Neuronal stem cell (in vitro differentiated cells): ENCODE data around the gene RABL3.

Experiments used
- DNase-seq: peaks from one replicate; pipeline ENCODE4 v3.0.0-alpha.2; 2013; ENCODE audit warnings: low spot score
- H2AFZ ChIP-seq: one replicate; pipeline ENCODE4 v1.6.1; 2013; ENCODE audit warnings: mild to moderate bottlenecking, low read length, inconsistent platforms
- H2AK5ac ChIP-seq: 2 replicates; pipeline ENCODE4 v1.6.1; 2013; ENCODE audit warnings: low read depth, mild to moderate bottlenecking, inconsistent platforms, low read length, moderate library complexity, mixed read lengths
- H2BK120ac ChIP-seq: 2 replicates; pipeline ENCODE4 v1.6.1; 2013; ENCODE audit warnings: low read depth, mild to moderate bottlenecking, inconsistent platforms, low read length, moderate library complexity, mixed read lengths
- H2BK12ac ChIP-seq: one replicate; pipeline ENCODE4 v1.6.1; 2013; ENCODE audit warnings: low read length, inconsistent platforms
- H2BK15ac ChIP-seq: 2 replicates; pipeline ENCODE4 v1.6.1; 2013; ENCODE audit warnings: mild to moderate bottlenecking, low read length, inconsistent platforms, mixed read lengths
- H2BK5ac ChIP-seq: one replicate; pipeline ENCODE4 v1.6.1; 2013; ENCODE audit warnings: inconsistent platforms, mild to moderate bottlenecking, low read length, moderate library complexity
- H3K14ac ChIP-seq: one replicate; pipeline ENCODE4 v1.6.1; 2013; ENCODE audit warnings: low read length, inconsistent platforms
- H3K18ac ChIP-seq: 2 replicates; pipeline ENCODE4 v1.6.1; 2013; ENCODE audit warnings: low read length, inconsistent platforms
- H3K23ac ChIP-seq: 2 replicates; pipeline ENCODE4 v1.6.1; 2013; ENCODE audit warnings: low read depth, mild to moderate bottlenecking, mixed read lengths, low read length, inconsistent platforms; ENCODE audit not compliant: poor library complexity
- H3K27ac ChIP-seq: replicated peaks from 3 replicates; pipeline ENCODE4 v1.5.1; 2013; ENCODE audit warnings: low read length, inconsistent platforms
- H3K27me3 ChIP-seq, 3 experiments: 2 replicates each; pipeline ENCODE4 v1.6.1; 2013; ENCODE audit warnings: low read length in 3 of 3, mild to moderate bottlenecking in 2 of 3, inconsistent platforms in 1 of 3, low read depth in 1 of 3, mixed read lengths in 1 of 3, moderate library complexity in 1 of 3; ENCODE audit not compliant: control insufficient read depth in 3 of 3, insufficient read depth in 3 of 3
- H3K36me3 ChIP-seq, 2 donors: replicated peaks in 1 of 2; 2 replicates each; pipeline ENCODE4 v1.6.1; 2013; ENCODE audit warnings: low read length in 2 of 2; ENCODE audit not compliant: control insufficient read depth in 2 of 2, insufficient read depth in 2 of 2
- H3K4ac ChIP-seq: 2 replicates; pipeline ENCODE4 v1.6.1; 2013; ENCODE audit warnings: inconsistent platforms, mild to moderate bottlenecking, low read length, moderate library complexity
- H3K4me1 ChIP-seq, 2 donors: 1 replicate in 1 of 2; 2 replicates in 1 of 2; pipeline ENCODE4 v1.6.1; 2013; ENCODE audit warnings: low read length in 2 of 2, low read depth in 1 of 2; ENCODE audit not compliant: control insufficient read depth in 2 of 2, insufficient read depth in 1 of 2
- H3K4me2 ChIP-seq: one replicate; pipeline ENCODE4 v1.6.1; 2013; ENCODE audit warnings: mild to moderate bottlenecking, low read length, inconsistent platforms; ENCODE audit not compliant: insufficient read depth, poor library complexity, severe bottlenecking
- H3K4me3 ChIP-seq, 2 donors: 2 replicates each; pipeline ENCODE4 v1.5.1; 2013; ENCODE audit warnings: low read length in 2 of 2, mild to moderate bottlenecking in 2 of 2, inconsistent platforms in 1 of 2, moderate library complexity in 1 of 2
- H3K79me1 ChIP-seq: one replicate; pipeline ENCODE4 v1.6.1; 2013; ENCODE audit warnings: low read depth, mild to moderate bottlenecking, inconsistent platforms, low read length, moderate library complexity
- H3K9ac ChIP-seq: one replicate; pipeline ENCODE4 v1.6.1; 2013; ENCODE audit warnings: mild to moderate bottlenecking, low read depth, low read length, inconsistent platforms; ENCODE audit not compliant: poor library complexity
- H3K9me3 ChIP-seq, 2 donors: replicated peaks in 1 of 2; 2 replicates each; pipeline versions ENCODE3 to v1.6.1; 2013; ENCODE audit warnings: low read length in 2 of 2, mild to moderate bottlenecking in 2 of 2, inconsistent platforms in 1 of 2, low read depth in 1 of 2, mixed read lengths in 1 of 2, moderate library complexity in 1 of 2; ENCODE audit not compliant: control insufficient read depth in 2 of 2, insufficient read depth in 1 of 2
- H4K8ac ChIP-seq: one replicate; pipeline ENCODE4 v1.6.1; 2013; ENCODE audit warnings: low read depth, mild to moderate bottlenecking, inconsistent platforms, low read length, moderate library complexity
- H4K91ac ChIP-seq: one replicate; pipeline ENCODE4 v1.6.1; 2013; ENCODE audit warnings: low read length, low read depth, mild to moderate bottlenecking, inconsistent platforms; ENCODE audit not compliant: poor library complexity
- WGBS, 2 donors: extraction: QIAGEN DNeasy Blood & Tissue Kit; methylation state at CpG; one replicate each; pipeline ENCODE4 v1.1.7; 2013; ENCODE audit warnings: missing lambda C conversion rate in 2 of 2, mixed read lengths in 1 of 2; ENCODE audit not compliant: insufficient read length in 2 of 2, insufficient replicate concordance in 1 of 2; ENCODE audit errors: extremely low coverage in 2 of 2; 5-methylcytosine and 5-hydroxymethylcytosine counted together

Gene RABL3

DNA sequence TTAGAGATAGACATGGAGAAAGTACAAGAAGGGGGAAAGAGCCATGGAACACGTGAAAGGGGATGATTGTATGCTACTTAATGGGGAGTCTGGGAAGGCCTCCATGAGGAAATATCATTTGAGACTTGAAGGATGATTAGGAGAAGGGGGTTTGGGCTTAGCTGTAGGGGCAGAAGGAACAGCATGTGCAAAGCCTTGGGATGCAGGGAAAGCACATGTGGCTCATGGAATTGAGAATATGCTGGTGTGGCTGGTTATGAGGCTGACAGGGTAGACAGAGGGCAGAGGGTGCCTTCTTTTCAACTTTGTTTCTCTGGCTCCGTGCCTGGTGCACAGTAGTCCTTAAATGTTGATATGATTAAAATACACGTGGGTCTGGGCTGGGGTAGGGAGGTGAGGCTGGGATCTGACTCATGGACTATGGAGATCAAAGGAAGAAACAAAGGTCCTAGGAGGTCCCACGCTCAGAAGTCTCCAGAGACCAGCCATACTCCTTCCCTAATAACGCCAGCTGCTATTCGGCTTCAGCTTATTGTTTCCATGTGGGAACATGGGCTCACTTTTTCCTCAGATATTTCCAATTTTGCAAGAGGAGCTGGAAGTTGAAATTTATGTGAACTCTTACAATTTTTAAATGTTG is 1.4 kb upstream of the RABL3 start:
- no peak overlapping the region for H2AK5ac ChIP-seq
- peak overlapping the region; percentile 92 for H3K4me2 ChIP-seq
- no peak for DNase-seq
- peak overlapping the region; percentile 67 to 90 for H3K4me3 ChIP-seq
- peaks cover 5 to 9% of the 10 kb centered on the region in 2 donors for H3K4me1 ChIP-seq
- no peak overlapping the region for H2BK15ac ChIP-seq
- H3K4ac ChIP-seq = no peak overlapping the region
- H2BK12ac ChIP-seq = no peak overlapping the region
- H3K27me3 ChIP-seq = no peaks in the 10 kb centered on the region
- no peak overlapping the region for H4K8ac ChIP-seq
- H3K23ac ChIP-seq = no peak overlapping the region
- peak overlapping the region; percentile 79 for H2AFZ ChIP-seq
- no peak overlapping the region for H4K91ac ChIP-seq
- H3K9ac ChIP-seq = no peak overlapping the region
- H3K14ac ChIP-seq = no peak overlapping the region
- H3K18ac ChIP-seq = no peak overlapping the region
- WGBS, 2 donors = no CpG with 5 or more reads among the region's 6 CpGs
- H2BK120ac ChIP-seq = no peak overlapping the region
- H2BK5ac ChIP-seq = no peak overlapping the region
- peaks cover 2 to 9% of the 10 kb centered on the region in 2 donors for H3K9me3 ChIP-seq
- H3K79me1 ChIP-seq = peaks cover 6% of the 10 kb centered on the region
- H3K36me3 ChIP-seq = peaks cover 0 to 2% of the 10 kb centered on the region in 2 donors
- H3K27ac ChIP-seq = no peak overlapping the region

DNA sequence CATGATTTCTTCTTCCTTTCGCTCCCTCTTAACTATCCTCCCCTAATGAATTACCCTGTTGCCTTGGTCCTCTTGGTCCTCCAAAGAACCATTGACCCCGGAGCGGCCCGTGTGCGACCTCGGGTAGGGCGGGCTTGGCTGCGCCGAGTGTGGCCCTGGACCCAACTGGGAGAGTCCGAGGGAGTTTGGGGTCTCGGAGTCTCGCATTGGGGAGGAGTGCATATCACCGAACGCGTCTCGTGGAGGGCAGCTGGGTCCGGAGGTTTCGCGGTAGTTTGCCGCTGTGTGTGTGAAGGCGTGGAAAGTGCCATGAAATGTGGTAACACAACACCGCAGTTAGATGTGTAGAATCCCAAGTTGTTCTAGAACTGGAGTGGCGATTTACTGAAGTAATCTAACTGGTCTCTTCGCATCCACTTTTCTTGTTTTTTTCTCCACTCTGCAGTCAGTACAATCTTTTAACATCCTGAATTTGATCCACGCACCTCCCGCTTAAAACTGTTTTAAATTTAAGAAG is 591 bp upstream of the RABL3 start:
- H3K23ac ChIP-seq = no peak overlapping the region
- DNase-seq = no peak
- no peak overlapping the region for H2BK15ac ChIP-seq
- H2BK12ac ChIP-seq = no peak overlapping the region
- peaks cover 2 to 17% of the 10 kb centered on the region in 2 donors for H3K9me3 ChIP-seq
- WGBS, 2 donors = no CpG with 5 or more reads among the region's 26 CpGs
- no peak overlapping the region for H2BK120ac ChIP-seq
- peaks cover under 1 to 10% of the 10 kb centered on the region in 2 donors for H3K36me3 ChIP-seq
- no peak overlapping the region for H4K91ac ChIP-seq
- peak overlapping the region; percentile 92 for H3K4me2 ChIP-seq
- peak overlapping the region; percentile 67 to 90 for H3K4me3 ChIP-seq
- H3K27ac ChIP-seq = peak overlapping the region; percentile 44
- no peak overlapping the region for H3K14ac ChIP-seq
- no peaks in the 10 kb centered on the region for H3K27me3 ChIP-seq
- H2AK5ac ChIP-seq = no peak overlapping the region
- H2BK5ac ChIP-seq = no peak overlapping the region
- peak overlapping the region; percentile 79 for H2AFZ ChIP-seq
- no peak overlapping the region for H4K8ac ChIP-seq
- peaks cover 5 to 9% of the 10 kb centered on the region in 2 donors for H3K4me1 ChIP-seq
- H3K18ac ChIP-seq = peak overlapping the region; percentile 31
- H3K4ac ChIP-seq = no peak overlapping the region
- H3K79me1 ChIP-seq = peaks cover 6% of the 10 kb centered on the region
- H3K9ac ChIP-seq = peak overlapping the region; percentile 96

DNA sequence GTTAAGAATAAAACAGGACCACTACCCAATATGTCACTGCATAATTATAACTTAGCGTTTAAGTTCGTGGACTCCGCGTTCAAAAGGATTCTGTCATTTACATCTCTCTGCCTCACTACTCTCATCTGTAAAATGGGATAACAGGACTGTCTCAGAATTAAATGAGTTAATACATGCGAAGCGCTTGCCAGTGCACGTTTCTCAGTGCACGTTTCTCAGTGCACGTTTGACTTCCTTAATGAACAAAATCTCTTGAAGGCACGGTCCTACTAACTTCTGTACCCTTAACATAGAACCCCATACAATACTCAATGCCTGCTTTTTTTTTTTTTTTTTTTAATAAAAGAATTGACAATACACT is 499 bp downstream of the RABL3 start:
- Histone ChIP-seq H3K4me3 (peak overlapping the region; percentile 67 to 71), H3K27ac (no peak overlapping the region), H3K23ac (no peak overlapping the region), H3K18ac (no peak overlapping the region), H2AK5ac (no peak overlapping the region), H2AFZ (peak overlapping the region; percentile 89), H3K4ac (no peak overlapping the region), H3K36me3 (peaks cover 4 to 18% of the 10 kb centered on the region in 2 donors), H2BK12ac (no peak overlapping the region), H2BK5ac (no peak overlapping the region), H3K9ac (no peak overlapping the region), H3K4me2 (peak overlapping the region; percentile 49), H4K8ac (no peak overlapping the region), H4K91ac (no peak overlapping the region), H3K27me3 (no peaks in the 10 kb centered on the region), H3K9me3 (peaks cover 2 to 19% of the 10 kb centered on the region in 2 donors), H3K79me1 (peaks cover 5% of the 10 kb centered on the region), H3K4me1 (peaks cover 5 to 9% of the 10 kb centered on the region in 2 donors), H2BK120ac (no peak overlapping the region), H2BK15ac (no peak overlapping the region), H3K14ac (no peak overlapping the region)
- no peak for DNase-seq
- WGBS, 2 donors = no CpG with 5 or more reads among the region's 10 CpGs

DNA sequence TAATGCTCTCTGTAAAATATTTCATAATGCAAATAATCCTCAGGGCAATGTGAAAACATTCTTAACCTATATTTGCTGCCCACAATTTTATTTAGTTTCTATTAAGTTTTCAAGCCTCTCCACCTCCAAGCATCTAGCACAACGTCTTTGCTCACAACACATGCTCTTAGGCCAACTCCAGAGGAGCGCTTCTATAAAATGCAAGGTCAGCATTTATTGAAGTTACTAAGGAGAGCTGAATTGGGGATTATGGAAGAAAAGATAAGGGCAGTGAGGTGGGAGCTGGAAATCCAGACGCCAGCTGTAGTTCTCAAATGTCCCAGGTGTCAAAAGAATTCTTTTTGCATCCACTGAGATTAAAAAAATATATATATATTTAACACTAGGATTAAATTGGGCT is 996 bp downstream of the RABL3 start:
- Histone ChIP-seq H2AK5ac (no peak overlapping the region), H3K9ac (no peak overlapping the region), H3K4me2 (no peak overlapping the region), H3K18ac (no peak overlapping the region), H3K14ac (no peak overlapping the region), H2BK5ac (no peak overlapping the region), H3K4me3 (no peak overlapping the region), H3K4ac (no peak overlapping the region), H2BK120ac (no peak overlapping the region), H2BK12ac (no peak overlapping the region), H2AFZ (no peak overlapping the region), H3K27ac (no peak overlapping the region), H4K8ac (no peak overlapping the region), H3K27me3 (no peaks in the 10 kb centered on the region), H3K23ac (no peak overlapping the region), H3K79me1 (peaks cover 5% of the 10 kb centered on the region), H3K9me3 (peaks cover 2 to 19% of the 10 kb centered on the region in 2 donors), H3K36me3 (peaks cover 4 to 18% of the 10 kb centered on the region in 2 donors), H3K4me1 (peaks cover 5 to 9% of the 10 kb centered on the region in 2 donors), H4K91ac (no peak overlapping the region), H2BK15ac (no peak overlapping the region)
- DNase-seq = no peak
- no CpG with 5 or more reads among the region's 3 CpGs for WGBS, 2 donors
